Measurements from ENCODE around the gene DXO. TPM values are rescaled to one million over a fixed set of nuclear protein-coding genes. Genes with fewer than 3 reads are reported as not detected.

The DXO gene
- total and polyA plus RNA-seq, 3 donors from 2014 or later: 43.7 to 96.6 (median 59.1) TPM

DNA sequence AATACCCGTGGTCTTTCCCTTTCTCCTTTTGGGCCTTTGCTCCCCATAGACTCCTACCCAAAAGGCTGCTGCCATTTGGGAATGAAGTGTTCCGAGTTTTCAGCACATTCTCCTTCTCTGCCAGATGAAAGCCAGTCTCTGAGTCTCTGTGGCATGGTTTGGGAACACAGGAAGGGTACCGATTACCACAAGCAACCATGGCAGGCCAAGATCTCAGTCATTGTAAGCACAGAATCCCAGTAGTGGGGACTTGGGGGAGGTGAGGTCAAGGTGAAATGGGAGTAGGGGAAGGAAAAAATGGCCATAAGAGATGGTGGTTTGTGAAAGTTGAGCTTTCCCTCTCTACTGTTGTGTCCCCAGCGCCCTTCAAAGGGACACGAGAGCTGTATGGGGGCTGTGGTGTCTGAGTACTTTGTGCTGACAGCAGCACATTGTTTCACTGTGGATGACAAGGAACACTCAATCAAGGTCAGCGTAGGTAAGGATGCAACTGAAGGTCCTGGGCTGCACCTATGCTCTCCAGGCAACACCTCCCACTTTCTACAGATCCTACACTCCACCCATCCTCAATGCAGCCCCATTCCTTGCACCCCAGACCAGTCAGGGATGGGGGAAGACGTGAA, 21.9 kb downstream of the DXO start:
- DNase-seq: no peak
- 81 to 83% methylated on average over 7 of the region's 7 CpGs for WGBS, 2 donors
- H3K9me3 ChIP-seq: no peaks in the 10 kb centered on the region
- peak overlapping the region in 1 of 2 donors; percentile 11 for H3K27ac ChIP-seq
- intact Hi-C loops (cut with DNase I; ENCODE audit: low total_unique reads): loop anchor here (10.0 kb wide), 1 partner anchor 175 kb away; the partner anchor contains the start of gene ATF6B
- no peaks in the 10 kb centered on the region for H3K36me3 ChIP-seq (ENCODE audit: low read depth, missing control alignments)
- H3K4me3 ChIP-seq: no peak overlapping the region
- TF ChIP-seq, protein P1, sequence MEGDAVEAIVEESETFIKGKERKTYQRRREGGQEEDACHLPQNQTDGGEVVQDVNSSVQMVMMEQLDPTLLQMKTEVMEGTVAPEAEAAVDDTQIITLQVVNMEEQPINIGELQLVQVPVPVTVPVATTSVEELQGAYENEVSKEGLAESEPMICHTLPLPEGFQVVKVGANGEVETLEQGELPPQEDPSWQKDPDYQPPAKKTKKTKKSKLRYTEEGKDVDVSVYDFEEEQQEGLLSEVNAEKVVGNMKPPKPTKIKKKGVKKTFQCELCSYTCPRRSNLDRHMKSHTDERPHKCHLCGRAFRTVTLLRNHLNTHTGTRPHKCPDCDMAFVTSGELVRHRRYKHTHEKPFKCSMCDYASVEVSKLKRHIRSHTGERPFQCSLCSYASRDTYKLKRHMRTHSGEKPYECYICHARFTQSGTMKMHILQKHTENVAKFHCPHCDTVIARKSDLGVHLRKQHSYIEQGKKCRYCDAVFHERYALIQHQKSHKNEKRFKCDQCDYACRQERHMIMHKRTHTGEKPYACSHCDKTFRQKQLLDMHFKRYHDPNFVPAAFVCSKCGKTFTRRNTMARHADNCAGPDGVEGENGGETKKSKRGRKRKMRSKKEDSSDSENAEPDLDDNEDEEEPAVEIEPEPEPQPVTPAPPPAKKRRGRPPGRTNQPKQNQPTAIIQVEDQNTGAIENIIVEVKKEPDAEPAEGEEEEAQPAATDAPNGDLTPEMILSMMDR (IDR thresholded peaks at IDR 0.05): no peak
- no peak for TF ChIP-seq POLR2A (IDR thresholded peaks at IDR 0.05)
- peaks cover 10% of the 10 kb centered on the region for H3K4me1 ChIP-seq
- no peaks in the 10 kb centered on the region for H3K27me3 ChIP-seq

DNA sequence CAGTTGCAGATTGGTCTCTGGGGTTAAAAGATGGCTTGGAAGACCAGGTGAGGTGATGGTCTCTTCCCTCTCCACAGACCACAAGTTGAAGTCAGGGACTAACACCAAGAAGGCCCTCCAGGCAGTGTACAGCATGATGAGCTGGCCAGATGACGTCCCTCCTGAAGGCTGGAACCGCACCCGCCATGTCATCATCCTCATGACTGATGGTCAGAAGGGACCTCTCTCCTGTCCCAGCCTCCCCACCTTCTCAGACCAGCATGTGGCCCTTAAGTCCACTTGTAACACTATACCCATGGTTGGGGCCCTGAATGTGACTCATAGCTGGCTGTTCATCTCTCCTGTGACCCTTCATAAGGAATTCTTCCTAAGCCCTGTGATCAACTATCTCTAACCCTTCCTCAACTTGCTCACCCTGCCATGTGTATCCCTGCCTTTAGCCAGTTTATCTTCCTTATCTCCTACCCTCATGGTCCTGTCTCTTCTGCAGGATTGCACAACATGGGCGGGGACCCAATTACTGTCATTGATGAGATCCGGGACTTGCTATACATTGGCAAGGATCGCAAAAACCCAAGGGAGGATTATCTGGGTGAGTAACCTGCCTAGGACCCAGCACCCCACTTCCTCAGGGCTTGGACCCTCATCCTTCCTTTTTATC, 23.1 kb downstream of the DXO start:
- H3K27me3 ChIP-seq: no peaks in the 10 kb centered on the region
- H3K9me3 ChIP-seq: no peaks in the 10 kb centered on the region
- TF ChIP-seq POLR2A (IDR thresholded peaks at IDR 0.05): no peak
- TF ChIP-seq, protein P1 (IDR thresholded peaks at IDR 0.05): no peak
- no peak for DNase-seq
- intact Hi-C loops (cut with DNase I; ENCODE audit: low total_unique reads): no loop called here
- peaks cover 10% of the 10 kb centered on the region for H3K4me1 ChIP-seq
- no peaks in the 10 kb centered on the region for H3K36me3 ChIP-seq (ENCODE audit: low read depth, missing control alignments)
- H3K27ac ChIP-seq: no peak overlapping the region
- WGBS, 2 donors: 94 to 95% methylated on average over 6 of the region's 6 CpGs
- no peak overlapping the region for H3K4me3 ChIP-seq

DNA sequence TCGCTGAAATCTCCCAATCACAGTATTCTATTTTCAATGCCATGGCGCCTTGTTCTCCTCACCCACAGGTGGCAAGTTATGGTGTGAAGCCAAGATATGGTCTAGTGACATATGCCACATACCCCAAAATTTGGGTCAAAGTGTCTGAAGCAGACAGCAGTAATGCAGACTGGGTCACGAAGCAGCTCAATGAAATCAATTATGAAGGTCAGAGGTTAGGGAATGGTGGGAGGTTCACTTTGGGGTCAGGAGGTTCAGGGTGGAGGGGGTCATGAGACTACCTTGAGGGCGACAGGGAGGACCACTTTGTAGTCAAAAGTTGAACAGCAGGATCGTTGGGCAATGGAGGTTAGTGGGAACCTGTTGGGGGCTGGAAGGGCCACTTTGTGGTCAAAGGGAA, 23.6 kb downstream of the DXO start:
- intact Hi-C loops (cut with DNase I; ENCODE audit: low total_unique reads): no loop called here
- 76 to 77% methylated on average over 5 of the region's 5 CpGs for WGBS, 2 donors
- Histone ChIP-seq H3K36me3 (ENCODE audit: low read depth, missing control alignments) (no peaks in the 10 kb centered on the region), H3K4me1 (peaks cover 10% of the 10 kb centered on the region), H3K4me3 (no peak overlapping the region), H3K9me3 (no peaks in the 10 kb centered on the region), H3K27ac (no peak overlapping the region), H3K27me3 (no peaks in the 10 kb centered on the region)
- no peak for DNase-seq
- no peak for TF ChIP-seq POLR2A (IDR thresholded peaks at IDR 0.05)
- TF ChIP-seq, protein P1 (IDR thresholded peaks at IDR 0.05): no peak

DNA sequence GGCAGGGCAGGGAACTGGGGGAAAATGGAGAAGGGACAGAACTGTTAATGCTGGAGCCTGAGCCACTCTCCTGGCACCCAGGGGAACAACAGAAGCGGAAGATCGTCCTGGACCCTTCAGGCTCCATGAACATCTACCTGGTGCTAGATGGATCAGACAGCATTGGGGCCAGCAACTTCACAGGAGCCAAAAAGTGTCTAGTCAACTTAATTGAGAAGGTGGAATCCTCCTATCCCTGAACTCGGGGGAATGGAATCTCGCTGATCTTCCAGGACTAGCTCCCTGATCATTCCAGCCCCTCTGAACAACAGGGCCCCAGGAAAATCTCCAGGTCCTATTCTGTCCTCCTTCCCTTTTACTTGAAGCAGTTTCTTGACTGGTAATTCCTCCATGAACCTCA, 24.1 kb downstream of the DXO start:
- Histone ChIP-seq H3K27me3 (no peaks in the 10 kb centered on the region), H3K36me3 (ENCODE audit: low read depth, missing control alignments) (no peaks in the 10 kb centered on the region), H3K9me3 (no peaks in the 10 kb centered on the region), H3K27ac (no peak overlapping the region), H3K4me1 (peaks cover 10% of the 10 kb centered on the region), H3K4me3 (no peak overlapping the region)
- TF ChIP-seq POLR2A (IDR thresholded peaks at IDR 0.05): no peak
- TF ChIP-seq, protein P1 (IDR thresholded peaks at IDR 0.05): no peak
- no peak for DNase-seq
- 81 to 89% methylated on average over 4 of the region's 4 CpGs for WGBS, 2 donors
- intact Hi-C loops (cut with DNase I; ENCODE audit: low total_unique reads): no loop called here
